Epidermal melanocyte (primary cell): ENCODE data around the gene STAT1.
"Not testable (repeated sequence)": the region's sequence is repeated elsewhere in the genome, so short reads cannot be mapped to it uniquely, and the experiment has no call there.

Source experiments
- DNase-seq: peaks from one replicate; pipeline ENCODE4 v3.0.0; 2011; ENCODE audit warnings: low spot score; ENCODE audit not compliant: insufficient read length

The STAT1 gene

GRCh38 chr2:190961117-190961516 is 52.9 kb downstream of the STAT1 start:
- not testable (repeated sequence) for DNase-seq

GRCh38 chr2:190959911-190960788 is 53.8 kb downstream of the STAT1 start:
- DNase-seq: no peak

- no peak for DNase-seq
Observed at GRCh38 chr2:190953257-190953656, 60.7 kb downstream of the STAT1 start.

- DNase-seq: no peak
Observed at GRCh38 chr2:190950566-190950991, 63.4 kb downstream of the STAT1 start.

GRCh38 chr2:190948671-190949070 is 65.3 kb downstream of the STAT1 start:
- DNase-seq: no peak

- no peak for DNase-seq
Observed at GRCh38 chr2:190947711-190948251, 66.2 kb downstream of the STAT1 start.

GRCh38 chr2:190947141-190947540 is 66.8 kb downstream of the STAT1 start:
- DNase-seq: no peak

- DNase-seq: no peak
Observed at GRCh38 chr2:190943706-190944105, 70.3 kb downstream of the STAT1 start.

- DNase-seq: no peak
Observed at GRCh38 chr2:190942697-190943096, 71.3 kb downstream of the STAT1 start.

- no peak for DNase-seq
Observed at GRCh38 chr2:190941571-190941970, 72.4 kb downstream of the STAT1 start.

GRCh38 chr2:190940454-190940853 is 73.5 kb downstream of the STAT1 start:
- DNase-seq: no peak

GRCh38 chr2:190938771-190939335 is 75.1 kb downstream of the STAT1 start:
- no peak for DNase-seq

GRCh38 chr2:190935054-190935453 is 78.9 kb downstream of the STAT1 start:
- DNase-seq: no peak

- no peak for DNase-seq
Observed at GRCh38 chr2:190933361-190933760, 80.6 kb downstream of the STAT1 start.

- DNase-seq: no peak
Observed at GRCh38 chr2:190932514-190932913, 81.5 kb downstream of the STAT1 start.

GRCh38 chr2:190930411-190930810 is 83.6 kb downstream of the STAT1 start:
- no peak for DNase-seq

GRCh38 chr2:190929919-190930318 is 84.1 kb downstream of the STAT1 start:
- no peak for DNase-seq

- DNase-seq: no peak
Observed at GRCh38 chr2:190927301-190927700, 86.7 kb downstream of the STAT1 start.

- DNase-seq: no peak
Observed at GRCh38 chr2:190922376-190922775, 91.6 kb downstream of the STAT1 start.

GRCh38 chr2:190920085-190920484 is 93.9 kb downstream of the STAT1 start:
- DNase-seq: no peak
